KBM-7 (cell line): Measurements from ENCODE around the gene PPP2R2B.
A peak's percentile ranks its signal among the peaks of the same experiment; 100 is the strongest.

Experiments
- DNase-seq: peaks from one replicate; pipeline ENCODE4 v3.0.0-alpha.2; 2015
- in situ Hi-C: fragments of 300-500 bp; cut with MboI; formaldehyde crosslinking; loops from 2 replicates; pipeline ENCODE4 v1.14.3; 2020; ENCODE audit warnings: low sequenced_read_pairs, low pct_unique_long_range_greater_than_20kb, mixed read lengths

PPP2R2B gene

GRCh38 chr5:146840016-146840415, 38.5 kb downstream of the PPP2R2B start:
- DNase-seq = no peak
- in situ Hi-C loops = no loop called here

- in situ Hi-C loops = no loop called here
- DNase-seq = no peak
These were observed 42.2 kb downstream of the PPP2R2B start for GRCh38 chr5:146836226-146836842.

GRCh38 chr5:146832985-146833732, 45.4 kb downstream of the PPP2R2B start:
- DNase-seq = no peak
- in situ Hi-C loops = no loop called here

GRCh38 chr5:146828385-146828784, 50.2 kb downstream of the PPP2R2B start:
- no peak for DNase-seq

GRCh38 chr5:146827901-146828300, 50.7 kb downstream of the PPP2R2B start:
- in situ Hi-C loops = no loop called here
- no peak for DNase-seq

More at GRCh38 chr5:146828385-146828784, 50.2 kb downstream of the PPP2R2B start:
- in situ Hi-C loops = no loop called here

GRCh38 chr5:146825033-146825432, 53.5 kb downstream of the PPP2R2B start:
- DNase-seq = peak; percentile 53
- in situ Hi-C loops = no loop called here

- in situ Hi-C loops = no loop called here
- no peak for DNase-seq
These were observed 56.8 kb downstream of the PPP2R2B start for GRCh38 chr5:146821732-146822131.

- DNase-seq = no peak
- in situ Hi-C loops = no loop called here
These were observed 57.6 kb downstream of the PPP2R2B start for GRCh38 chr5:146820987-146821386.

GRCh38 chr5:146818822-146819221, 59.7 kb downstream of the PPP2R2B start:
- no peak for DNase-seq
- in situ Hi-C loops = no loop called here

- no peak for DNase-seq
- in situ Hi-C loops = no loop called here
These were observed 60.6 kb downstream of the PPP2R2B start for GRCh38 chr5:146817973-146818372.

GRCh38 chr5:146816775-146817387, 61.7 kb downstream of the PPP2R2B start:
- in situ Hi-C loops = no loop called here
- peak; percentile 26 for DNase-seq

- DNase-seq = peak; percentile 13
- in situ Hi-C loops = no loop called here
These were observed 63.1 kb downstream of the PPP2R2B start for GRCh38 chr5:146815411-146815810.

- peak; percentile 92 for DNase-seq
- in situ Hi-C loops = no loop called here
These were observed 65.0 kb downstream of the PPP2R2B start for GRCh38 chr5:146813346-146814157.

- DNase-seq = no peak
- in situ Hi-C loops = no loop called here
These were observed 73.5 kb downstream of the PPP2R2B start for GRCh38 chr5:146805081-146805480.

GRCh38 chr5:146802945-146803522, 75.5 kb downstream of the PPP2R2B start:
- in situ Hi-C loops = no loop called here
- no peak for DNase-seq

GRCh38 chr5:146799671-146800070, 78.9 kb downstream of the PPP2R2B start:
- DNase-seq = no peak
- in situ Hi-C loops = no loop called here

GRCh38 chr5:146799231-146799630, 79.3 kb downstream of the PPP2R2B start:
- no peak for DNase-seq
- in situ Hi-C loops = no loop called here

GRCh38 chr5:146797658-146798057, 80.9 kb downstream of the PPP2R2B start:
- in situ Hi-C loops = no loop called here
- no peak for DNase-seq

GRCh38 chr5:146796911-146797310, 81.6 kb downstream of the PPP2R2B start:
- in situ Hi-C loops = no loop called here
- DNase-seq = no peak
